ENCODE measurements around the gene CD68. TPM values are rescaled to one million over a fixed set of nuclear protein-coding genes. Genes with fewer than 3 reads are reported as not detected.
"Not testable (repeated sequence)": the region's sequence is repeated elsewhere in the genome, so short reads cannot be mapped to it uniquely, and the experiment has no call there.

The CD68 gene
- total RNA-seq, 1 donor from 2014 or later = 40.4 TPM

- DNase-seq (ENCODE audit: missing footprints); intact Hi-C loops (cut with DNase I); ATAC-seq: not testable (repeated sequence)
Observed at GRCh38 chr17:7625749-7626148, 46.3 kb downstream of the CD68 start.

DNA sequence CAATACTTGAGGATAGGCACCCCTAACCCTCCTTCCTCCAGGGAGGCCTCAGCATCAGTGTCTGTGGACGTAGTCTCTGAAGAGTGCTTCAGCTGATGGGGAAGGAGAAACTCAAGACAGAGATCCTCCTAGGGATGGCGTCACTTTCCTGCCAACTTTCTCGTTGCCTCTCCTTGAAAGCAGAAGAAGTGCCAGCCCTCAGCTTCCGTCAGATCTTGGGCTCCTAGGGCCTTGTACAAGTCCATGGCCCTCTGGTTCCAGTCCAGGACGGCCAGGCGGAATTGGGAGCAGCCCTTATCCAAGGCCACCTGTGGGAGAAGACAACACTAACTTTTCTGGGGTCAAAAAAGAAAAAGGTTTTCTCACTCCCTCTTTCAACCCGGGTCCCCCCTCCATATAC lies 46.9 kb downstream of the CD68 start:
- DNase-seq (ENCODE audit: missing footprints) = no peak
- ATAC-seq = no peak
- intact Hi-C loops (cut with DNase I) = no loop called here

DNA sequence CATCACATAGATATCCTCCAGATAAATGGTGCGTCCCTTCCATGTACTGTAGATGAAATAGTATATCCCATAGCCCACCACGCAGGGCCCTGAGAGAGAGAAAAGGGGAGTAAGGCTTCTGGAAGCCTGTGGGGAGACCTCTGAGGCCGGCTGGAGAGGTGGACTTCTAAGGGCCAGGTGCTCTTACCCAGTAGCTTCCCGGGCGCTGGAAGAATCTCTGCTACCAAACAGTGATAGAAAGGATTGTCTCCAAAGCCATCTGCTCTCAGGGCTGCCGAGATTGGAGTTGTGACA lies 47.5 kb downstream of the CD68 start:
- intact Hi-C loops (cut with DNase I) = no loop called here
- no peak for ATAC-seq
- no peak for DNase-seq (ENCODE audit: missing footprints)

- DNase-seq (ENCODE audit: missing footprints) (peak; percentile 96), ATAC-seq (peak; percentile 98)
- intact Hi-C loops (cut with DNase I) = no loop called here
Observed at GRCh38 chr17:7627250-7628121, 48.0 kb downstream of the CD68 start, which contains the start of gene SAT2. TSS of gene SAT2 (minus strand) at chr17:7627821. CDS start at chr17:7627635, 186 bp downstream.

DNA sequence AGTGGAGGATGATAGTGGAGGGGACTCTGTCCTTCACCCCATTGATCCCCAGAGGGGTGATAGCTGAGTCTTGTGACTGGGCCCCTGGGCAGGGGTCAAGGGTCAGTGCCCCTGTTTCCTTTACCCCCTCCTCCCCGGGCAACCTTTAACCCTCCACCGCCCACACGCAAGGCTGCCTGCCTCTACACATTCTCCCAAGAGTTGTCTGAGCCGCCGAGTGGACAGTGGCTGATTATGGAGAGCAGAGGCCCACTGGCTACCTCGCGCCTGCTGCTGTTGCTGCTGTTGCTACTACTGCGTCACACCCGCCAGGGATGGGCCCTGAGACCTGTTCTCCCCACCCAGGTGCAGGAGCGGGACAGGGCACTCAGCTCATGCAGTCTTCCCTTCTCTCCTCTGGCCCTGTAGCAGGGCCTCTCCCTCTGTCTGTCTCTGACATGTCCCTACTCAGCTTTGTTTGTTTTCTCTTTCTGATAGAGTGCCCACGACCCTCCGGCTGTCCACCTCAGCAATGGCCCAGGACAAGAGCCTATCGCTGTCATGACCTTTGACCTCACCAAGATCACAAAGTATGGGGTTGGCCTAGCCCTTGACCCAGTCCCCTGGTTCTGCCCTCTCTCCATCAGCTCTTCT lies 50.6 kb downstream of the CD68 start, which contains the start of gene SHBG:
Gene SHBG, plus strand, starts transcription at position 197 of the 633 bp plus-strand sequence. Its CDS starts 38 bp downstream, at position 235.
- ATAC-seq (no peak), DNase-seq (ENCODE audit: missing footprints) (no peak)
- intact Hi-C loops (cut with DNase I) = no loop called here

Other genes with a start within 250 kb of the CD68 start
- 14.0 TPM for gene ACAP1, start 243.1 kb upstream of the CD68 start, total RNA-seq
- gene KCTD11, start 227.5 kb upstream of the CD68 start, total RNA-seq = 4.7 TPM
- gene TMEM95, start 224.5 kb upstream of the CD68 start, total RNA-seq = not detected
- 2.6 TPM for gene TNK1, start 198.5 kb upstream of the CD68 start, total RNA-seq
- 18.4 TPM for gene PLSCR3, start 185.1 kb upstream of the CD68 start, total RNA-seq
- gene TMEM256, start 175.5 kb upstream of the CD68 start, total RNA-seq = 64.0 TPM
- 7.0 TPM for gene NLGN2, start 171.8 kb upstream of the CD68 start, total RNA-seq
- not detected for gene SPEM1, start 159.3 kb upstream of the CD68 start, total RNA-seq
- gene SPEM2, start 154.0 kb upstream of the CD68 start, total RNA-seq = not detected
- gene SPEM3, start 150.8 kb upstream of the CD68 start, total RNA-seq = not detected
- 2.7 TPM for gene TMEM102, start 144.2 kb upstream of the CD68 start, total RNA-seq
- gene FGF11, start 140.1 kb upstream of the CD68 start, total RNA-seq = 11.7 TPM
- 11.8 TPM for gene CHRNB1, start 134.6 kb upstream of the CD68 start, total RNA-seq
- 62.1 TPM for gene ZBTB4, start 100.0 kb upstream of the CD68 start, total RNA-seq
- gene SLC35G6, start 98.2 kb upstream of the CD68 start, total RNA-seq = not detected
- gene POLR2A, start 95.3 kb upstream of the CD68 start, total RNA-seq = 36.4 TPM
- 41.7 TPM for gene TNFSF12, start 30.6 kb upstream of the CD68 start, total RNA-seq
- 13.5 TPM for gene TNFSF13, start 20.9 kb upstream of the CD68 start, total RNA-seq
- gene SENP3, start 17.7 kb upstream of the CD68 start, total RNA-seq = 33.0 TPM
- 32.0 TPM for gene MPDU1, start 4.2 kb downstream of the CD68 start, total RNA-seq
- gene SOX15, start 10.5 kb downstream of the CD68 start, total RNA-seq = 0.89 TPM
- 103 TPM for gene FXR2, start 35.3 kb downstream of the CD68 start, total RNA-seq
- 78.9 TPM for gene SAT2, start 48.2 kb downstream of the CD68 start, total RNA-seq
- gene SHBG, start 50.5 kb downstream of the CD68 start, total RNA-seq = 0.35 TPM
- gene ATP1B2, start 71.3 kb downstream of the CD68 start, total RNA-seq = 3.8 TPM
- 15.4 TPM for gene TP53, start 107.9 kb downstream of the CD68 start, total RNA-seq
- 5.6 TPM for gene WRAP53, start 108.8 kb downstream of the CD68 start, total RNA-seq
- 0.11 TPM for gene EFNB3, start 125.6 kb downstream of the CD68 start, total RNA-seq
- not detected for gene DNAH2, start 138.1 kb downstream of the CD68 start, total RNA-seq